Measurements from ENCODE around the gene RIPK4. TPM values are rescaled to one million over a fixed set of nuclear protein-coding genes. Genes with fewer than 3 reads are reported as not detected.

The RIPK4 gene
- total and polyA plus RNA-seq, 2 of the 13 experiments (the other 11 are each of a cell fraction or from before 2014, with no cell fraction given), result 3.1 to 4.9 TPM

- TF ChIP-seq AHDC1 (CRISPR knock-in tag; IDR thresholded peaks at IDR 0.05; ENCODE audit: borderline replicate concordance) (no peak; the same call in 1 of the 2 replicates), HMGXB4 (CRISPR knock-in tag; IDR thresholded peaks at IDR 0.05; ENCODE audit: borderline replicate concordance in 1 of 2, low read depth in 1 of 2) (no peak), USF2 (IDR thresholded peaks at IDR 0.05; ENCODE audit: low read depth, low read length) (no peak), USF2 (CRISPR knock-in tag; IDR thresholded peaks at IDR 0.05; ENCODE audit: borderline replicate concordance) (no peak), ZNF639 (CRISPR knock-in tag; conservative IDR thresholded peaks at IDR 0.05) (no peak), KAT8 (CRISPR knock-in tag; IDR thresholded peaks at IDR 0.05) (no peak), ZNF18 (CRISPR knock-in tag; IDR thresholded peaks at IDR 0.05; ENCODE audit: insufficient replicate concordance) (no peak), NAIF1 (CRISPR knock-in tag; IDR thresholded peaks at IDR 0.05; ENCODE audit: borderline replicate concordance) (no peak), ATF2 (CRISPR knock-in tag; IDR thresholded peaks at IDR 0.05) (0 out of 2 replicates have a peak, but pooled peaks have one; percentile 44), MIXL1 (CRISPR knock-in tag; IDR thresholded peaks at IDR 0.05) (0 out of 2 replicates have a peak, but pooled peaks have one; percentile 55), NBN (conservative IDR thresholded peaks at IDR 0.05) (no peak), NCOA5 (CRISPR knock-in tag; IDR thresholded peaks at IDR 0.05) (no peak), SAP130 (CRISPR knock-in tag; IDR thresholded peaks at IDR 0.05; ENCODE audit: low read depth) (peak; percentile 43), FOSL1 (CRISPR knock-in tag; IDR thresholded peaks at IDR 0.05; ENCODE audit: borderline replicate concordance) (no peak)
Observed at GRCh38 chr21:41786509-41786987, 19.7 kb upstream of the RIPK4 start (continued).
